T-helper 1 cell treated with Interleukin-12 subunit alpha and Interleukin-12 subunit beta and Interleukin-4 antibody, amounts not matched to agents 30 μg/mL and 1 μg/mL, for 36 hours (primary cell): ENCODE data around the gene FNIP2.
"Not testable (repeated sequence)": the region's sequence is repeated elsewhere in the genome, so short reads cannot be mapped to it uniquely, and the experiment has no call there.

ENCODE experiments used
- H3K27ac Mint-ChIP-seq: one replicate; pipeline ENCODE4 v1.8.0; 2021; ENCODE audit warnings: mild to moderate bottlenecking, mixed read lengths
- H3K27me3 Mint-ChIP-seq: one replicate; pipeline ENCODE4 v1.8.0; 2021; ENCODE audit warnings: low read depth, mixed read lengths
- H3K36me3 Mint-ChIP-seq: one replicate; pipeline ENCODE4 v1.8.0; 2021; ENCODE audit warnings: low read depth, mixed read lengths
- H3K4me1 Mint-ChIP-seq: one replicate; pipeline ENCODE4 v1.8.0; 2021; ENCODE audit warnings: low read depth, mixed read lengths
- H3K4me3 Mint-ChIP-seq: one replicate; pipeline ENCODE4 v1.8.0; 2021; ENCODE audit warnings: mild to moderate bottlenecking, moderate library complexity, mixed read lengths
- H3K9me3 Mint-ChIP-seq: one replicate; pipeline ENCODE4 v1.8.0; 2021; ENCODE audit warnings: mixed read lengths

Gene FNIP2

DNA sequence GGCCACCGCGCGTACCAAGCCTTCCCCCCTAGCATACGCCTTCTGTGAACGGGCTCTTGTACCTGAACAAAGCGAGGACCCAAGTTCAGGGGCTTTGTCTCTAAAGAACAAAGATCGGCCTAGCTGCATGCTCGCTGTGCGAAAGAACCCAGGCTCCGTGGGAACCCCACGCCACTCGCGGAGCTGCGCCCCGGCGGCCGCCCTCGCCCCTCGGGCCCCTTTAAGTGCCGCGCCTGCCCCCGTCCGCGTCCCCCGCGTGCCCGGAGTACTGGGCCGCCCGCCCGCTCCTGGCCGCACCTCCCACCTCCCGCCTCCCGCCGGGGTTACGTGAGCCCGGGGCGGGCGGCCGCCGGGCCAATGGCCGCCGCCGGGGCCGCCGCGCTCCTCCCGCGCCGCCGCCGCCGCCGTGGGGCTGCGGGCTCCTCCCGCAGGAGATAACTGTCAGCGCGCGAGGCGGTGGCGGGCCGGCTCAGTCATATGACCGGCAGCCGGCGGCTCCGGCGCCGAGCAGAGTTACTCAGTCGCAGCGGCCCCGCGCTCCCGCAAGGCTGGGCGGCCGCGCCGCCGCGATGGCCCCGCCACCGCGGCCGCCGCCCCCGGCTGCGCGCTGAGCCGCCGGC lies at the start of gene FNIP2:
Gene FNIP2, plus strand, starts transcription at position 472 of the 620 bp plus-strand sequence. CDS start 187 bp downstream, outside the sequence.
- H3K36me3 Mint-ChIP-seq: peaks cover 7% of the 10 kb centered on the region
- H3K4me3 Mint-ChIP-seq: peak within 1 kb of the TSS; percentile 99
- peaks cover 41% of the 10 kb centered on the region for H3K4me1 Mint-ChIP-seq
- no peaks in the 10 kb centered on the region for H3K9me3 Mint-ChIP-seq
- peak within 1 kb of the TSS; percentile 95 for H3K27ac Mint-ChIP-seq
- no peaks in the 10 kb centered on the region for H3K27me3 Mint-ChIP-seq

DNA sequence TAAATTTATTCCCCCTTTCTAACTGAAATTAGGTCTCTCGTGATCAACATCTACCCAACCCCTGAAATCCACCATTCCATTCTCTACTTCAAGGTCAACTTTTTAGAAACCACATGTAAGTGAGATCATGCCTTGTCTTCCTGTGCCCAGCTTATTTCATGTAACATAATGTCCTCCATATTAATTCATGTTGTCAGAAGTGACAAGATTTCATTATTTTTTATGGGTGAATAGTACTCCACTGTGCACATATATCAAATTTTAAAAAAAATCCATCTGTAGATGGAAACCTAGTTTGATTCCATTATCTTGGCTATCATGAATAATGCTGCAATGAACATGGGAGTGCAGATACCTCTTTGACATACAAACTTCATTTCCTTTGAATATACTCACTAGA lies 47.1 kb upstream of the FNIP2 start:
- H3K27me3 Mint-ChIP-seq: peaks cover 4% of the 10 kb centered on the region
- peak overlapping the region; percentile 99 for H3K4me3 Mint-ChIP-seq
- peaks cover 42% of the 10 kb centered on the region for H3K36me3 Mint-ChIP-seq
- H3K4me1 Mint-ChIP-seq: peaks cover 40% of the 10 kb centered on the region
- H3K9me3 Mint-ChIP-seq: no peaks in the 10 kb centered on the region
- peak overlapping the region; percentile 100 for H3K27ac Mint-ChIP-seq

DNA sequence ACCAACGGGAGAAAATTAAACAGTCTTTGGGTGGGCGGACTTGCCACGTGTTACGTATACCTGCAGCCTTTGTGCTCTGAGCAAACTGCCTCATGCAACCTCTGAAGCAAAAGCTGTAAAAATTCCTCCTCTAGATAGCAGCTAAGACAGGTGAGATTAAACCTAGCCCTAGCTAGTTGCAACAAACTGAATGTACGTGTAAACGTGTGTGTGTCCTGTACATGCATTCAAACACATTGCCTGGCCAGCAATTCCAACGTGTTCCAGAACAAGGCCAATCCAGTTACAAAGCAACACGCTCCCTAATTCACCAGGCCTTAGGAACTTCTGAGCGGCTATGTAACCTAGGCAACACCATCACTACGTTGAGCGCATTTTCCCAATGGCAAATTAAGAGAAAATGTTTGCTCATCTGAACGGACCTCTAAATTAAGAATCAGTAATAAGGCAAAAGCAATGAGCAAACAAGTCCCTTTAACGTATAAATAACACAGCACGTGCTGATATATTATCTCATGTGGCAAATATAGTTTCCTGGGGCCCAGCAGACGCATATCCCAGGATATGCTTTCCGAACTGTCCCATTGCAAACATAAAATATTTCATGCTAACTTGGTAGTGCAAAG lies 46.4 kb upstream of the FNIP2 start:
- peaks cover 4% of the 10 kb centered on the region for H3K27me3 Mint-ChIP-seq
- peaks cover 42% of the 10 kb centered on the region for H3K4me1 Mint-ChIP-seq
- peak overlapping the region; percentile 99 for H3K4me3 Mint-ChIP-seq
- peaks cover 37% of the 10 kb centered on the region for H3K36me3 Mint-ChIP-seq
- no peaks in the 10 kb centered on the region for H3K9me3 Mint-ChIP-seq
- peak overlapping the region; percentile 100 for H3K27ac Mint-ChIP-seq

DNA sequence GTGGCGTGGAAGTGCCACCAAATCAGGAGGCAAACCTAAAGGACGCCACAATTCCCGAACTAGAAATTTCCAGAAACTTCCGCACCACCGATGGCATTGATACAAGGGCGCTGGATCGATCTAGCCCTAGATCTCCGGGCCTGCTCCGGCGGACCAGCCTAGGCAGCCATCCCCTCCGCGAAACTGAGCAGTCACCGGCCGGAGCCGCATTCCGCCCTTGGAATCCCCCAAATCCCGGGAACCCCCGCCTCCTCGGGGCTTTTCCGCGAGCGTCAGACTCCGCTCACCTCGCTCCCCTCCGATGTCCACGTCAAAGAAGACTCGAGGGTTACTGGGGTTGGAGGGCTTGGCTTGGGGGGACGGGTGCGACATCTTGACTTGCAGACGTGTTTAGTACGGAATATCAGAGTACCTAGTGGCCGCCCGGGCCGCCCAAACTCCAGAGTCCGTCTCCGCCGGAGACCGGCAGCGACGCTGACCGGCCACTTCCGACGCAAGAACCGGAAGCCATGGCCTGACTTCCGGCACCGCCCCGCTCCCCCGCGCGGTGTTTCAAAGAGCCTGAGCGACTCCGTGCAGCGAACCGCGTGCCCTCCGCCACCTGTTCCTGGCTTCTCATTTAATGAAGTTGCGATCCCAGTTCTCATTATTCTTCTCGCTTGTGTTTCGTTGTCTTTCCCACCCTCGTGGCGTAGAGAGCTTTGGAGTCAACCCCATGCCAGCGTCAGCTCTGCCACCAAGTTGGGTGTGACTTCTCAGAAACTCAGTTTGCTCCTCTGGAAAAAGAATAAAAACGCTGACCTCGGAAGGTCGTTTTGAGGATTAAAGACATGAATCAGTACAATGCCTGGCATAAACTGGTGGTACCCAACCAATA lies 45.7 kb upstream of the FNIP2 start, which contains the start of gene PPID:
Gene PPID, minus strand, starts transcription at position 480 of the 877 bp plus-strand sequence. Its CDS starts 108 bp downstream, at position 372.
- peaks cover 4% of the 10 kb centered on the region for H3K27me3 Mint-ChIP-seq
- H3K4me1 Mint-ChIP-seq: peaks cover 37% of the 10 kb centered on the region
- H3K4me3 Mint-ChIP-seq: peak within 1 kb of the TSS; percentile 99
- peaks cover 29% of the 10 kb centered on the region for H3K36me3 Mint-ChIP-seq
- no peaks in the 10 kb centered on the region for H3K9me3 Mint-ChIP-seq
- H3K27ac Mint-ChIP-seq: peak within 1 kb of the TSS; percentile 100

DNA sequence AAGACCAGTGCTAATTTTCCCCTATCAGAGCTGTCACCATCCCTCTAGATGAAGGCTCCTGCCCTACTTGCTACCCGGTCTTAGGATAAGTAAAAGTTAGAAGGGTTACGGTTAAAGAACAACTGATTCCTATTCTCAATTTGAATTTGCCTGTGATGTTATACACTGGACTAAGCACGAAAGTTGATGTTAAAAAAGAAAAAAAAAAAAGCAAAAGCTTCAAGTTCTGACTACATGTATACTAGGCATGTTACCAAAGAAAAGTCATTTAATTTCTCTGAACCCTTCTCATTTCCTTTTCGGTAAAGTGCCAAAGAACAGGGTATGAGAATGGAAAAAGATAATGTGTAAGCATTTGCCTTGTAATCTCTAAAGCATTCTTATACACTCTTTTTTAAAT lies 44.2 kb upstream of the FNIP2 start:
- Mint-ChIP-seq H3K27ac (peak overlapping the region; percentile 100), H3K36me3 (peaks cover 16% of the 10 kb centered on the region), H3K27me3 (peaks cover 9% of the 10 kb centered on the region), H3K4me3 (peak overlapping the region; percentile 41), H3K9me3 (no peaks in the 10 kb centered on the region), H3K4me1 (peaks cover 44% of the 10 kb centered on the region)

DNA sequence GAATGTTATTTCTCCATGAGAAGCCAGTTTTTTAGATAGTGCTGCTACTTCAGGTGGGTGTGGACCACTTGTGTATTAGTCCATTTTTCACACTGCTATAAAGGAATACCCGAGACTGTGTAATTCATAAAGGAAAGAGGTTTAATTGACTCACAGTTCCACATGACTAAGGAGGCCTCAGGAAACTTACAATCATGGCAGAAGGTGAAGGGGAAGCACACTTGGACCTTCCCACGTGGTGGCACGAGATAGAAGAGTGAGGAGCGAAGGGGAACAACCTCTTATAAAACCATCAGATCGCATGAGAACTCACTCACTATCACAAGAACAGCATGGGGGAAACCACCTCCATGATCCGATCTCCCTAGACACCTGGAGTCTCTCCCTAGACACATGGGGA lies 42.2 kb upstream of the FNIP2 start:
- peaks cover 38% of the 10 kb centered on the region for H3K4me1 Mint-ChIP-seq
- peaks cover 5% of the 10 kb centered on the region for H3K36me3 Mint-ChIP-seq
- peaks cover 16% of the 10 kb centered on the region for H3K27me3 Mint-ChIP-seq
- H3K9me3 Mint-ChIP-seq: no peaks in the 10 kb centered on the region
- H3K4me3 Mint-ChIP-seq: no peak overlapping the region
- H3K27ac Mint-ChIP-seq: no peak overlapping the region

DNA sequence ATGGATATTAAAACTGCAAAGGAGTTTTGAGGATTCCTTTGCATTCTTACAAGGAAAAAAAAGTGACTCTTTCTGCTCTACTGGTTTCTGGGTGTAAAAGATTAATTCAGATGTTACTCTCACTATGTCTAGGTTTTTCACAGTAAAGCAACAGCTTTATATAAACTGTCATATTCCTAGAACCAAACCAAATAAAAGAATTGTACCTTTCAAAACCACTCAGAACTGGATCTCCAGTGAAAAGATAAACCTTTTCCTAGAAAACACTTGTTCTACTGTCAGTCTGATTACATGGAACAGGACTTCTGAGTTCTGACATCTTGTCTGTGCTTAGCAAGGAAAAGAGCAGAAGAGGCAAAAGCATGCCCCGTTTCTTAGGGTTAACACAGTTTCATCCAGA lies 40.6 kb upstream of the FNIP2 start:
- Mint-ChIP-seq H3K9me3 (no peaks in the 10 kb centered on the region), H3K27me3 (peaks cover 28% of the 10 kb centered on the region), H3K27ac (no peak overlapping the region), H3K4me3 (no peak overlapping the region), H3K36me3 (no peaks in the 10 kb centered on the region), H3K4me1 (peaks cover 28% of the 10 kb centered on the region)

DNA sequence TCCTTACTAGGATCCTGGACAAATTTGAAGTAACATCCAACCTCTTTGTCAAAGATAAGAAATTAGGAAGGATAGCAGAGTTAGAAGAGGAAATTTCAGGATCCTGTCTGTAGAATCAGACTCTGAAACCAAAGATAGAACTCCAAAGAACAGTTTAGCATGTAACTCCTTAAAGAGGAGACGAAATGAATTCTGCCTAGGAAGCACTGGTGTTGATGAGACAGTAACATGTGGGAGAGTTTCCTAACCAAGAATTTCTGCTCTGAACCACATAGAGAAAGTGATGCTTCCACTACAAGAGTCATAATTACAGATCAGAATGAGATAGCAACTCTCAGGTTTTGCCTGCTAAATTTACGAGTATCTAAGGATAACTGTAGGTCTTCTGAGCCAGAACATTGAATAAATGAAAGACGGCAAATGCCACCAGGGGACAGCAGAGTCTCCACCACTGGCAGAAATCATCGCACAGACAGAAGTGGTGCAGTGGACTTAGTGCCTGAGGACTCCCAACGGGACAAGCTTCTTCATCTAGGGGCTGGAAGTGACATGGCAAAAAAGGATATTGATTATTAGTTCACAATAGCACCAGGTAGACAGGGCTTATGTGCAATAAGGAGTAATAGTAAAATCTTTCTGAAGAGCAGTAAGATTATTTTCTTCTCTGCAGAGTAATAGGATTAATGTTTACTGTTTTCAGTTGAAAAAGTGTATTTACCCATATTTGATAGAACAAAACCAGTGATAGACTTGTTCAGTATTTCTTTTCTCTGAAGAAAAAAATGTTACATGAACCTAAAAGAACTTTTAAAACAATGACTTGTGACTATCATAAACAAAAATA lies 38.9 kb upstream of the FNIP2 start:
- Mint-ChIP-seq H3K27ac (no peak overlapping the region), H3K4me1 (peaks cover 18% of the 10 kb centered on the region), H3K4me3 (no peak overlapping the region), H3K9me3 (no peaks in the 10 kb centered on the region), H3K36me3 (no peaks in the 10 kb centered on the region), H3K27me3 (peaks cover 32% of the 10 kb centered on the region)

DNA sequence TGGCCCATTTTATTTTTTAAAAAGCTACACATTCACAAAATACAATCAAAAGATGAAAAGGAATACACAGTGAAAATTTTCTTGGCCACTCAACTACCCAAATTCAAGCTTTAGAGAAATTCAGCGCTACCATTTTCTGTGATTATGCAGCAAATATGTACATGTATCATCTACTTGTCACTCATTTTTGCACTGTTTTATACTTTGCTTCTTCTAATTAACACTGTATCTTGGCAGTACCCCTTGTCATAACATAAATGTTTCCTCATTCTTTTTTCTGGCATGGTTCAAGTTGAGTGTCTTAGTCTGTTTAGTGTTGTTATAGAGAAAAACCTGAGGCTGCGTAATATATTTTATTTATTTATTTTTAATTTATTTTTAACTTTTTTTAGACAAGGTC lies 30.0 kb upstream of the FNIP2 start:
- H3K9me3 Mint-ChIP-seq: no peaks in the 10 kb centered on the region
- H3K4me1 Mint-ChIP-seq: no peaks in the 10 kb centered on the region
- H3K36me3 Mint-ChIP-seq: no peaks in the 10 kb centered on the region
- H3K27ac Mint-ChIP-seq: no peak overlapping the region
- peaks cover 4% of the 10 kb centered on the region for H3K27me3 Mint-ChIP-seq
- H3K4me3 Mint-ChIP-seq: no peak overlapping the region

DNA sequence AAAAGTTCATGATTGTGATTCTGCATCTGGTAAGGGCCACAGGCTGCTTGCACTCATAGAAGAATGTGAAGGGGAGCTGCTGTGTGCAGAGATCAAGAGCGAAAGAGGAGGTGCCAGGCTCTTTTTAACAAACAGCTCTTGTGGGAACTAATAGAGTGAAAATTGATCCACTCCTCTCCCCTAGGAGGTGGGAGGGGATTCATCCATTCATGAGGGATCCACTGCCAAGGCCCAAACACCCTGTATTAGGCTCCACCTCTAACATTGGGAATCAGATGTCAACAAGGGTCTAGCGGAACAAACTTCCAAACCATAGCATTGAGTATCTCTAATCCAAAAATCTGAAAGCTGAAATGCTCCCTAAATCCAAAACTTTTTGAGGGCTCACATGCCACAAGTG lies 29.2 kb upstream of the FNIP2 start:
- H3K27ac Mint-ChIP-seq: no peak overlapping the region
- no peaks in the 10 kb centered on the region for H3K27me3 Mint-ChIP-seq
- no peak overlapping the region for H3K4me3 Mint-ChIP-seq
- no peaks in the 10 kb centered on the region for H3K4me1 Mint-ChIP-seq
- no peaks in the 10 kb centered on the region for H3K36me3 Mint-ChIP-seq
- H3K9me3 Mint-ChIP-seq: no peaks in the 10 kb centered on the region

DNA sequence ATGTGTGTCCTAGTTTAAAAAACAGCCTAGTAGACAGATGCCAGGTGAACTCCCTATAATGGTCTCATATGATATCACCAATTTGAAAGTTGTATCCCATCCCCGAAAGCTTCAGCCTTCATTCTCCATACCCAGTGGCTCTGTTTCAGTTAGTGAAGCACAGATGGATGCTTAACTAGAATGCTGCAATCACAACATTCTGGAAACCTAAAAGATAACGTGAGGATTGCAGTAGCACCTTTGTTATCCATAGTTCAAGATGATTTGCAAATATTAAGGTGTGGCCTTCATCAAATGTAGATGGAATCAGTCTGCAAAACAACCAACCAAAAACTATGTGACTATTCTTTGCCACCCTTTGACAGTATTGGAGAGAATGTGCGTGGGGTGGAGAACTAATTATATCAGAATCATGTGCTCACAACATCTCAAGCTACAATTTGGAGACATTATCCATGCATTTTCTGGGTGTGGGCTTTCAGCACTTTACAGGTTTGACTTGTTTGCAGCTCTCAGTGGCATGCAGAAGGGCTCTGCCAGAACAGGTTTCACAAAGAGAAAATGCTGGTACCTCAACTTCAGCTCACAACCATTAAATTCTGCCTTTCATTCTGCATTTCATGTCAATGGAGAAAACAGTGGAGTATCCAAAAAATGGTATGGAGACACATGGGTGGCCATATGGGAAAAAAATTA lies 27.4 kb upstream of the FNIP2 start:
- Mint-ChIP-seq H3K9me3 (no peaks in the 10 kb centered on the region), H3K27ac (no peak overlapping the region), H3K4me3 (no peak overlapping the region), H3K36me3 (no peaks in the 10 kb centered on the region), H3K4me1 (no peaks in the 10 kb centered on the region), H3K27me3 (no peaks in the 10 kb centered on the region)

DNA sequence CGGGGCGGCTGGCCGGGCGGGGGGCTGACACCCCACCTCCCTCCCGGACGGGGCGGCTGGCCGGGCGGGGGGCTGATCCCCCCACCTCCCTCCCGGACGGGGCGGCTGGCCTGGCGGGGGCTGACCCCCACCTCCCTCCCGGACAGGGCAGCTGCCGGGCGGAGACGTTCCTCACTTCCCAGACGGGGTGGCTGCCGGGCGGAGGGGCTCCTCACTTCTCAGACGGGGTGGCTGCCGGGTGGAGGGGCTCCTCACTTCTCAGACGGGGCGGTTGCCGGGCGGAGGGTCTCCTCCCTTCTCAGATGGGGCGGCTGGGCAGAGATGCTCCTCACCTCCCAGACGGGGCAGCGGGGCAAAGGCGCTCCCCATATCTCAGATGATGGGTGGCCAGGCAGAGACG lies 22.3 kb upstream of the FNIP2 start:
- not testable (repeated sequence) for H3K27ac Mint-ChIP-seq, H3K4me3 Mint-ChIP-seq, H3K9me3 Mint-ChIP-seq, H3K27me3 Mint-ChIP-seq, H3K4me1 Mint-ChIP-seq, H3K36me3 Mint-ChIP-seq

DNA sequence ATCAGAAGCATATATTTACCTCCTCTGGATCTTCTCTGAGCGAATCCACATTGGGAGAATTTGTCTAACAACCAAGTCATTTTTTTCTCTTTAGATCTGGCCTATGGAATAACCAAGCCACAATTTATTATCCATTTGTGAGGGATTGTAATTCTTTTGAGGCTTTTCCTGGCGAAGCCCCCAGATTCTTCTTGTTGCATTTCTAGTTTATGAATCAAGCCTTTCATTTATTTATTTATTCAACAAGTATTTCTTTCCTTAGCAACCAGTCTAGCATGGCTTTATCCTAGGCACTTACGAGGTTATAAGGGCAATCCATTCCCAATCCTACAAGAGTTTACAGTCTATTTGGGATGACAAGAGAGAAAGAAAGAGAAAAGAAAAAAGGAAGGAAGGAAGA lies 18.4 kb upstream of the FNIP2 start:
- no peak overlapping the region for H3K27ac Mint-ChIP-seq
- no peak overlapping the region for H3K4me3 Mint-ChIP-seq
- no peaks in the 10 kb centered on the region for H3K4me1 Mint-ChIP-seq
- no peaks in the 10 kb centered on the region for H3K36me3 Mint-ChIP-seq
- H3K27me3 Mint-ChIP-seq: peaks cover 11% of the 10 kb centered on the region
- H3K9me3 Mint-ChIP-seq: no peaks in the 10 kb centered on the region
